Measurements from ENCODE around the gene IL31RA. TPM values are rescaled to one million over a fixed set of nuclear protein-coding genes. Genes with fewer than 3 reads are reported as not detected.
"Not testable (repeated sequence)": the region's sequence is repeated elsewhere in the genome, so short reads cannot be mapped to it uniquely, and the experiment has no call there.

The IL31RA gene
- under 1 TPM in 1 of 4 donors, not detected in 3; 0.07 TPM for total RNA-seq

DNA sequence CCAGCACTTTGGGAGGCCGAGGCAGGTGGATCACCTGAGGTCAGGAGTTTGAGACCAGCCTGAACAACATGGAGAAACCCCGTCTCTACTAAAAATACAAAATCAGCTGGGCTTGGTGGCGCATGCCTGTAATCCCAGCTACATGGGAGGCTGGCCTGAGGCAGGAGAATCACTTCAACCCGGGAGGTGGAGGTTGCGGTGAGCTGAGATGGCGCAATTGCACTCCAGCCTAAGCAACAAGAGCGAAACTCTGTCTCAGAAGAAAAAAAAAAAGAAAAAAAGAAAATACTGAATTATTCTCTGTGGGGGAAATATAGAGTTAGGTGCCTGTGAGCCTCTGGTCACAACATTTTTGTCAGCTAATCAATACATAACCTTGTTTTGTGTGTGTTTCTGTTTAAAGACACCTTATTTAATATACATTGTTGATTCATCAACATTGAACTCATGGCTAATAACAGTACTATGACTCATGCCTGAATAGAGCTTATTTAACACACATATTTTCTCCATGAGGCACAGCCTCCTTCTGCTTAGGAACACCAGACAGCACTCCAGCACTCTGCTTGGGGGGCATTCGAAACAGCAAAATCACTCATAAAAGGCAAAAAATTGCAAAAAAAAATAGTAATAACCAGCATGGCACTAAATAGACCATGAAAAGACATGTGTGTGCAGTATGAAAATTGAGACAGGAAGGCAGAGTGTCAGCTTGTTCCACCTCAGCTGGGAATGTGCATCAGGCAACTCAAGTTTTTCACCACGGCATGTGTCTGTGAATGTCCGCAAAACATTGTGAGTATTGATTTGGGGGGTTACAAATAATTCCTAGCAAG lies at the start of gene IL31RA:
IL31RA (plus strand) TSS at position 519 of the 836 bp plus-strand sequence; CDS start at position 733, 214 bp downstream.
- no peak within 1 kb of the TSS for H3K27ac ChIP-seq
- DNase-seq: no peak
- no peaks in the 10 kb centered on the region for H3K9me3 ChIP-seq
- no peak for TF ChIP-seq POLR2A (IDR thresholded peaks at IDR 0.05)
- TF ChIP-seq, protein P1, sequence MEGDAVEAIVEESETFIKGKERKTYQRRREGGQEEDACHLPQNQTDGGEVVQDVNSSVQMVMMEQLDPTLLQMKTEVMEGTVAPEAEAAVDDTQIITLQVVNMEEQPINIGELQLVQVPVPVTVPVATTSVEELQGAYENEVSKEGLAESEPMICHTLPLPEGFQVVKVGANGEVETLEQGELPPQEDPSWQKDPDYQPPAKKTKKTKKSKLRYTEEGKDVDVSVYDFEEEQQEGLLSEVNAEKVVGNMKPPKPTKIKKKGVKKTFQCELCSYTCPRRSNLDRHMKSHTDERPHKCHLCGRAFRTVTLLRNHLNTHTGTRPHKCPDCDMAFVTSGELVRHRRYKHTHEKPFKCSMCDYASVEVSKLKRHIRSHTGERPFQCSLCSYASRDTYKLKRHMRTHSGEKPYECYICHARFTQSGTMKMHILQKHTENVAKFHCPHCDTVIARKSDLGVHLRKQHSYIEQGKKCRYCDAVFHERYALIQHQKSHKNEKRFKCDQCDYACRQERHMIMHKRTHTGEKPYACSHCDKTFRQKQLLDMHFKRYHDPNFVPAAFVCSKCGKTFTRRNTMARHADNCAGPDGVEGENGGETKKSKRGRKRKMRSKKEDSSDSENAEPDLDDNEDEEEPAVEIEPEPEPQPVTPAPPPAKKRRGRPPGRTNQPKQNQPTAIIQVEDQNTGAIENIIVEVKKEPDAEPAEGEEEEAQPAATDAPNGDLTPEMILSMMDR (IDR thresholded peaks at IDR 0.05): no peak
- intact Hi-C loops (cut with DNase I; ENCODE audit: low total_unique reads): no loop called here
- H3K4me3 ChIP-seq: no peak within 1 kb of the TSS
- H3K36me3 ChIP-seq: no peaks in the 10 kb centered on the region
- H3K27me3 ChIP-seq: no peaks in the 10 kb centered on the region
- no peaks in the 10 kb centered on the region for H3K4me1 ChIP-seq

GRCh38 chr5:55808814-55809213 lies 42.3 kb upstream of the IL31RA start:
- H3K27ac ChIP-seq; DNase-seq; H3K4me3 ChIP-seq; H3K9me3 ChIP-seq; H3K36me3 ChIP-seq; H3K4me1 ChIP-seq; intact Hi-C loops (cut with DNase I; ENCODE audit: low total_unique reads); H3K27me3 ChIP-seq: not testable (repeated sequence)

DNA sequence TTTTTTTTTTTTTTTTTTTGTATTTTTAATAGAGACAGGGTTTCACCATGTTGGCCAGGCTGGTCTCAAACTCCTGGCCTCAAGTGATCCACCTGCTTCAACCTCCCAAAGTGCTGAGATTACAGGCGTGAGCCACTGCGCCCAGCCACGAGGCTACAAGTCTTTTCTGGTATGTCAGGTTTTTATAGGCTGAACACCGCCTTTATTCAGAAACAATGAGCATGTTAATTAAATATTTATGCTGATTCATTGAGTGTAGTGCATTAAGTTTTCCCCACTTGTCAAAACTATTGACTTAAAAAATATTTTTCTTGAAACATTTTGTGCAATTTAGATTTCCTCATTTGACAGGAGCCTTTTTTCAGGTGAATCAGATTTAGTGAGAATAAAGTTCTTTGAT lies 35.2 kb upstream of the IL31RA start:
- H3K4me1 ChIP-seq; DNase-seq; H3K27me3 ChIP-seq; H3K4me3 ChIP-seq; intact Hi-C loops (cut with DNase I; ENCODE audit: low total_unique reads); H3K36me3 ChIP-seq; H3K27ac ChIP-seq; H3K9me3 ChIP-seq: not testable (repeated sequence)

DNA sequence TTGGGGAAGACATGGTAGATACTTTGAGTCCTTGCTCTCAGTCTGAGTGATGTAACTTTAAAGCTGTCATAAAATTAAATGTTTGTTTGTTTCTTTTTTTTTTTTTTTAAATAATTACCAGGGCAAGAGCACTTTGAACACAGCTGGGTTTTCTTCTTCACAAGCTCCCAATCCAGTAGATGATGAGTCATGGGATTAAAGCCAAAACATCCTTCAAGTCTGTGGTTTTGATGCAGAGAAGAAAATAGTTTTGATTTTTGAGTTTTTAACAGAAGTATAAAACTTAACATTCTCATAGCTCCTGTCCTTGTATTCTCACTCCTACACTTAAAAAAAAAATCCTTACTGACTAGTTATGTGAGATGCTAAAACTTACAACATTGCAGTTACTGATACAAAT lies 34.8 kb upstream of the IL31RA start:
- Histone ChIP-seq H3K36me3 (no peaks in the 10 kb centered on the region), H3K4me1 (no peaks in the 10 kb centered on the region), H3K4me3 (no peak overlapping the region), H3K9me3 (no peaks in the 10 kb centered on the region), H3K27ac (no peak overlapping the region), H3K27me3 (no peaks in the 10 kb centered on the region)
- intact Hi-C loops (cut with DNase I; ENCODE audit: low total_unique reads): no loop called here
- no peak for DNase-seq
- TF ChIP-seq POLR2A (IDR thresholded peaks at IDR 0.05): no peak
- TF ChIP-seq, protein P1 (IDR thresholded peaks at IDR 0.05): no peak

GRCh38 chr5:55817030-55817429 lies 34.1 kb upstream of the IL31RA start:
- no peak overlapping the region for H3K27ac ChIP-seq
- no peak for DNase-seq
- TF ChIP-seq, protein P1 (IDR thresholded peaks at IDR 0.05): no peak
- no peak for TF ChIP-seq POLR2A (IDR thresholded peaks at IDR 0.05)
- no peaks in the 10 kb centered on the region for H3K36me3 ChIP-seq
- intact Hi-C loops (cut with DNase I; ENCODE audit: low total_unique reads): no loop called here
- H3K4me1 ChIP-seq: peaks cover 0 to 4% of the 10 kb centered on the region in 2 donors
- H3K4me3 ChIP-seq: no peak overlapping the region
- H3K27me3 ChIP-seq: peaks cover 0 to 4% of the 10 kb centered on the region in 2 donors
- no peaks in the 10 kb centered on the region for H3K9me3 ChIP-seq

DNA sequence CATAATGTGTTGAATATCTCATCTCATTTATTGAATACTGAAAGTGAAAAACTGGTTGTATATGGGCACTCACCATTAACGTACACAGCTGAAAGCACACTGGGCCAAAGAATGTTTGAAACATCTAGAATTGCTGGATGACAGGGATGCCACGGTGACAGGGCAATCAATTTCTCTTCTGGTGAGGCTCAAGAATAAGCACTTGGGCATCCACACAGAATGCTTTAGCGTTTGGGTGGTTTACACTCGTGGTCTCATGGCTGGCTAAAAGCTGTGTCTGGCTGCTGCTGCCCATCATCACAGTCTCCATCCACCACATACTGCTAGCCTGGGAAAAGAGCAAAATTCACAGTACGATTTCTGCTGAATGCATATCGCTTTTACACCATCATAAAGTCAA lies 30.7 kb upstream of the IL31RA start:
- Histone ChIP-seq H3K36me3 (no peaks in the 10 kb centered on the region), H3K4me3 (no peak overlapping the region), H3K9me3 (no peaks in the 10 kb centered on the region), H3K27ac (no peak overlapping the region), H3K4me1 (peaks cover 0 to 4% of the 10 kb centered on the region in 2 donors), H3K27me3 (peaks cover 0 to 5% of the 10 kb centered on the region in 2 donors)
- no peak for DNase-seq
- intact Hi-C loops (cut with DNase I; ENCODE audit: low total_unique reads): no loop called here
- TF ChIP-seq POLR2A (IDR thresholded peaks at IDR 0.05): no peak
- TF ChIP-seq, protein P1 (IDR thresholded peaks at IDR 0.05): no peak

Data from uterus (tissue), 4 donors.